HepG2 (cell line): ENCODE data around the gene HBB. TPM values are rescaled to one million over a fixed set of nuclear protein-coding genes. Genes with fewer than 3 reads are reported as not detected.

ENCODE experiments used
- ATAC-seq: fragments of 200-7000 bp; cut with Tn5 transposase; 3 replicates; pipeline ENCODE4 v1.9.1; 2020; ENCODE audit warnings: mild to moderate bottlenecking, moderate library complexity
- BruUV-seq: library from RNA; stranded (reverse); fragments of 400-500 nt; replicated peaks from 2 replicates; lab custom pipeline; 2021; lab: Mats Ljungman, UMichigan
- CTCF ChIA-PET: fragments of 300-600 bp; formaldehyde crosslinking; extraction: SDS; loops from one replicate; lab custom pipeline; 2021; ENCODE audit warnings: low total read pairs, inconsistent platforms, low intra/inter-chr PET ratio; lab: Yijun Ruan, JAX
- POLR2A ChIA-PET: fragments of 350-600 bp; sonication (Branson Sonifier 250); formaldehyde crosslinking; loops from one replicate; lab custom pipeline; 2020; ENCODE audit warnings: antibody characterized with exemption, inconsistent platforms; lab: Yijun Ruan, JAX
- DNase-seq: peaks from one replicate; pipeline ENCODE4 v3.0.0-alpha.2; 2015; ENCODE audit warnings: low spot score
- FAIRE-seq: peaks from 3 replicates; lab custom pipeline; 2011; peaks lifted over from hg19 to GRCh38; lab: Jason Lieb, UNC
- H2AFZ ChIP-seq: one replicate; pipeline ENCODE4 v1.6.1; 2011; ENCODE audit warnings: low read length, inconsistent platforms
- H3K27ac ChIP-seq: fragments of 300-600 bp; 3 replicates; pipeline ENCODE4 v1.8.0; 2011; ENCODE audit warnings: mixed run types, mild to moderate bottlenecking, mixed read lengths, low read length, inconsistent platforms; ENCODE audit not compliant: insufficient read depth; ENCODE audit errors: extremely low read length
- H3K27me3 ChIP-seq, 2 experiments: fragments of 200-600 bp in 1 of 2; 2 replicates in 1 of 2; 3 replicates in 1 of 2; pipeline versions ENCODE4 v1.6.0 to v1.8.0; 2011; ENCODE audit warnings: low read length in 2 of 2, mild to moderate bottlenecking in 2 of 2, moderate library complexity in 2 of 2, inconsistent platforms in 1 of 2; ENCODE audit not compliant: insufficient read depth in 2 of 2, control insufficient read depth in 1 of 2
- H3K36me3 ChIP-seq, 2 experiments: fragments of 200-600 bp in 1 of 2; replicated peaks in 1 of 2; 2 replicates in 1 of 2; 3 replicates in 1 of 2; pipeline versions ENCODE4 v1.5.1 to v1.8.0; 2011; ENCODE audit warnings: low read length in 2 of 2, inconsistent platforms in 1 of 2; ENCODE audit not compliant: insufficient read depth in 2 of 2, control insufficient read depth in 1 of 2
- H3K4me1 ChIP-seq: 2 replicates; pipeline ENCODE4 v1.5.1; 2012; ENCODE audit warnings: low read length, inconsistent platforms; ENCODE audit not compliant: insufficient read depth
- H3K4me2 ChIP-seq: 2 replicates; pipeline ENCODE4 v1.6.0; 2011; ENCODE audit warnings: low read depth, low read length, inconsistent platforms
- H3K4me3 ChIP-seq, 3 experiments: fragments of 200-600 bp in 1 of 3; sonication (generic), shearing (Covaris generic) in 1 of 3; replicated peaks in 1 of 3; 2 replicates each; pipeline ENCODE4 v1.5.1; 2011 to 2016; ENCODE audit warnings: low read length in 3 of 3, inconsistent platforms in 2 of 3, low read depth in 2 of 3, mild to moderate bottlenecking in 2 of 3, control low read depth in 1 of 3, mixed read lengths in 1 of 3; ENCODE audit not compliant: insufficient read depth in 1 of 3
- H3K79me2 ChIP-seq: one replicate; pipeline ENCODE4 v1.6.1; 2011; ENCODE audit warnings: low read length, inconsistent platforms; ENCODE audit not compliant: insufficient read depth
- H3K9ac ChIP-seq: 2 replicates; pipeline ENCODE4 v1.6.0; 2011; ENCODE audit warnings: mild to moderate bottlenecking, low read depth, low read length, inconsistent platforms; ENCODE audit not compliant: insufficient read depth
- H3K9me3 ChIP-seq: 2 replicates; pipeline ENCODE4 v1.5.1; 2012; ENCODE audit warnings: mild to moderate bottlenecking, low read length
- H4K20me1 ChIP-seq: 2 replicates; pipeline ENCODE4 v1.6.0; 2011; ENCODE audit warnings: inconsistent platforms, mild to moderate bottlenecking, low read length, moderate library complexity; ENCODE audit not compliant: insufficient read depth
- CEBPB ChIP-seq: IDR thresholded peaks from 2 replicates; pipeline ENCODE4 v1.6.1; 2011; ENCODE audit warnings: low read depth, low read length, improper control_type of control experiment, borderline replicate concordance
- MIER2 ChIP-seq: IDR thresholded peaks from 2 replicates; pipeline ENCODE4 v1.6.1; 2016; ENCODE audit warnings: missing biosample characterization, missing genetic modification reagents
- ZNF296 ChIP-seq: sonication (generic); formaldehyde crosslinking; conservative IDR thresholded peaks from 2 replicates; pipeline ENCODE4 v1.5.0; 2020; ENCODE audit warnings: mild to moderate bottlenecking, missing genetic modification reagents
- WGBS: methylation state at CpG from one replicate; pipeline ENCODE4 v1.1.6; 2017; ENCODE audit warnings: low lambda C conversion rate; 5-methylcytosine and 5-hydroxymethylcytosine counted together
- in situ Hi-C: cut with HindIII; loops from 2 replicates; pipeline ENCODE4 v1.10.0; 2017; ENCODE audit warnings: low pct_unique_long_range_greater_than_20kb; ENCODE audit not compliant: extremely low pct_ligation_motif_present
- intact Hi-C: fragments of 100-400 bp; cut with micrococcal nuclease; formaldehyde crosslinking; loops from one replicate; pipeline ENCODE4 v1.10.0; 2022; ENCODE audit not compliant: unreplicated experiment
- polyA plus RNA-seq, 8 experiments: library from polyadenylated mRNA; depleted of rRNA in 3 of 8; stranded (reverse) in 7 of 8; unstranded in 1 of 8; fragments of >200 nt; fragmentation: Illumina TruSeq in 4 of 8; extraction: Trizol in 4 of 8; gene quantifications; 2 replicates each; pipeline versions ENCODE4 v1.2.1 to v1.2.3, GENCODE V29; 2011 to 2016; ENCODE audit warnings: low read depth in 4 of 8, missing spikeins in 1 of 8, mixed read lengths in 1 of 8; ENCODE audit not compliant: insufficient read depth in 1 of 8
- total RNA-seq, 5 experiments: library from RNA; depleted of rRNA; stranded (reverse); fragments of >200 nt; fragmentation: Illumina TruSeq; extraction: Trizol; gene quantifications; 2 replicates each; pipeline ENCODE4 v1.2.3, GENCODE V29; 2016; ENCODE audit warnings: low read depth in 1 of 5
- TF ChIP-seq, protein P1 (sequence below): sonication (generic); formaldehyde crosslinking; IDR thresholded peaks from 2 replicates; pipeline ENCODE4 v1.5.0; 2020; ENCODE audit warnings: mild to moderate bottlenecking, missing genetic modification reagents
- TF ChIP-seq, protein P2 (sequence below): sonication (generic); formaldehyde crosslinking; IDR thresholded peaks from 2 replicates; pipeline ENCODE4 v1.4.0; 2020; ENCODE audit warnings: missing genetic modification reagents

Gene HBB
- total and polyA plus RNA-seq, 2 of the 13 experiments (the other 11 are each of a cell fraction or from before 2014, with no cell fraction given), result not detected

DNA sequence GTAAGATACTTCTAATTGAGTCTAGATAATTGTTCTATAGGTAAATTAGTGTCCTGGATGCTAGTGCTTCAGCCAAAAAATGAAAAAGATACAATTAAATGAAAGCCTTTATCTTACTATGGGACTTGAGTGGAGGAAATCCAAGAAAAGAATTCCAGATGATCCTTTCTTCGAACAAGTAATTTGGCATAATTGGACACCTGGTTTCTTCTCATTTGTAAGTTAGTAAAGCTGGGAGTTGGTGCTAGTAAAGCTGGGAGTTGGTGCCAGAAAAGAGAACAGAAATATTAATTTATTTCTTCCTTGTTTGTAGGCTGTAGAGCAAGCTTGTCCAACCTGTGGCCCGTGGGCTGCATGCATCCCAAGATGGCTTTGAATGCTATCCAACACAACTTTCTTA is 38.7 kb downstream of the HBB start (continued):
- TF ChIP-seq, protein P1, sequence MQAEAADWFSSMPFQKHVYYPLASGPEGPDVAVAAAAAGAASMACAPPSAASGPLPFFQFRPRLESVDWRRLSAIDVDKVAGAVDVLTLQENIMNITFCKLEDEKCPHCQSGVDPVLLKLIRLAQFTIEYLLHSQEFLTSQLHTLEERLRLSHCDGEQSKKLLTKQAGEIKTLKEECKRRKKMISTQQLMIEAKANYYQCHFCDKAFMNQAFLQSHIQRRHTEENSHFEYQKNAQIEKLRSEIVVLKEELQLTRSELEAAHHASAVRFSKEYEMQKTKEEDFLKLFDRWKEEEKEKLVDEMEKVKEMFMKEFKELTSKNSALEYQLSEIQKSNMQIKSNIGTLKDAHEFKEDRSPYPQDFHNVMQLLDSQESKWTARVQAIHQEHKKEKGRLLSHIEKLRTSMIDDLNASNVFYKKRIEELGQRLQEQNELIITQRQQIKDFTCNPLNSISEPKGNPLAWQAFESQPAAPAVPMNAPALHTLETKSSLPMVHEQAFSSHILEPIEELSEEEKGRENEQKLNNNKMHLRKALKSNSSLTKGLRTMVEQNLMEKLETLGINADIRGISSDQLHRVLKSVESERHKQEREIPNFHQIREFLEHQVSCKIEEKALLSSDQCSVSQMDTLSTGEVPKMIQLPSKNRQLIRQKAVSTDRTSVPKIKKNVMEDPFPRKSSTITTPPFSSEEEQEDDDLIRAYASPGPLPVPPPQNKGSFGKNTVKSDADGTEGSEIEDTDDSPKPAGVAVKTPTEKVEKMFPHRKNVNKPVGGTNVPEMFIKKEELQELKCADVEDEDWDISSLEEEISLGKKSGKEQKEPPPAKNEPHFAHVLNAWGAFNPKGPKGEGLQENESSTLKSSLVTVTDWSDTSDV, result no peak
- no peak for TF ChIP-seq MIER2 (CRISPR knock-in tag)
- no peak for TF ChIP-seq ZNF296

DNA sequence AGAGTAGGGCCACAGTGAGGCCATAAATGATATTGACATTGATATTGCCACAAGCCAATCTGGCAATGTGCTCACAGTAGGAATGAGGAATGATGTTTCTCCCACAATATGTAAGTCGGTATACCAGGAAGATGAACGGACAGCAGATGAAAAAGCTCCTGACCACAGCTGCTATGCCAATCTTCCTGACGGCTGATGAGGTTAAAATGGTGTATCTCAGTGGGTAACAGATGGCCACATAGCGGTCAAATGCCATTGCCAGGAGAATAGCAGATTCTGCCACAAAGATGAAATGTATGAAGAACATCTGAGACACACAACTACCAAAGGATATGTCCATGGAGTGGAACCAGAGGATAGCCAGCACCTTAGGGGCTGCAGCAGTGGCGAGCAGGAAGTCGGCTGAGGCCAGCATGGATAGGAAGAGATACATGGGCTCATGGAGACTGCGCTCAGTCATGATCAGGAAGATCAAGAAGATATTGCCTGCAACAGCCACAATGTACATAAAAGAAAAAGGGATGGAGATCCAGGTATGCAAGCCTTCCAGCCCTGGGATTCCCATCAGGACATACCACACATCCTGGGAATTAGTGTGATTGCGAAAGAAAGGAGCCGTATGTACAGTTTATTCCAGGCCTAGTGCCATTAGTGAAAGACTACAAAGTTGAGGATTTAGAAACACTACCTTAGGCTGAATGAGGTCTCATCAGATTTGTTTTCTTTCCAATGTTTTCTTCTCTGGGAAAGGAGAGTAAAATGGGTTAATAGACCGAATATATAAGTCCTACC is 48.6 kb downstream of the HBB start:
- peak; percentile 49 for TF ChIP-seq CEBPB
- TF ChIP-seq, protein P2, sequence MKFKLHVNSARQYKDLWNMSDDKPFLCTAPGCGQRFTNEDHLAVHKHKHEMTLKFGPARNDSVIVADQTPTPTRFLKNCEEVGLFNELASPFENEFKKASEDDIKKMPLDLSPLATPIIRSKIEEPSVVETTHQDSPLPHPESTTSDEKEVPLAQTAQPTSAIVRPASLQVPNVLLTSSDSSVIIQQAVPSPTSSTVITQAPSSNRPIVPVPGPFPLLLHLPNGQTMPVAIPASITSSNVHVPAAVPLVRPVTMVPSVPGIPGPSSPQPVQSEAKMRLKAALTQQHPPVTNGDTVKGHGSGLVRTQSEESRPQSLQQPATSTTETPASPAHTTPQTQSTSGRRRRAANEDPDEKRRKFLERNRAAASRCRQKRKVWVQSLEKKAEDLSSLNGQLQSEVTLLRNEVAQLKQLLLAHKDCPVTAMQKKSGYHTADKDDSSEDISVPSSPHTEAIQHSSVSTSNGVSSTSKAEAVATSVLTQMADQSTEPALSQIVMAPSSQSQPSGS (CRISPR knock-in tag), result no peak
- TF ChIP-seq, all 625 proteins: peak for 1
- Histone ChIP-seq H3K9ac (no peak overlapping the region), H3K4me3 (no peak overlapping the region), H2AFZ (no peak overlapping the region), H3K79me2 (no peaks in the 10 kb centered on the region), H4K20me1 (no peaks in the 10 kb centered on the region), H3K27me3 (no peaks in the 10 kb centered on the region; a peak in 2 of 5 replicates), H3K27ac (no peak overlapping the region), H3K9me3 (no peaks in the 10 kb centered on the region), H3K36me3 (no peaks in the 10 kb centered on the region), H3K4me1 (no peaks in the 10 kb centered on the region), H3K4me2 (no peak overlapping the region)
- intact Hi-C loops, result no loop called here
- in situ Hi-C loops, result no loop called here
- POLR2A ChIA-PET, result no interaction called here
- WGBS, result 42% methylated on average over 10 of the region's 10 CpGs
- no peak for FAIRE-seq
- no peak for DNase-seq
- BruUV-seq, result no TSS peak
- no peak for ATAC-seq
- CTCF ChIA-PET, result no interaction called here

Other genes starting within 250 kb of the HBB start
- gene OR51L1, start 232.2 kb downstream of the HBB start, total RNA-seq (2016; rRNA removed; fragmentation: Illumina TruSeq; extraction: Trizol), result not detected in 2 replicates
- not detected in 2 replicates for gene OR51L1, start 232.2 kb downstream of the HBB start, polyA plus RNA-seq (2011; rRNA removed)
- gene OR52J3, start 180.5 kb downstream of the HBB start, total RNA-seq (2016; rRNA removed; fragmentation: Illumina TruSeq; extraction: Trizol), result not detected in 2 replicates
- gene OR52J3, start 180.5 kb downstream of the HBB start, polyA plus RNA-seq (2011; rRNA removed), result not detected in 2 replicates
- gene OR52E2, start 167.4 kb downstream of the HBB start, total RNA-seq (2016; rRNA removed; fragmentation: Illumina TruSeq; extraction: Trizol), result not detected in 2 replicates
- not detected in 2 replicates for gene OR52E2, start 167.4 kb downstream of the HBB start, polyA plus RNA-seq (2011; rRNA removed)
- gene OR52E1, start 157.5 kb downstream of the HBB start, total RNA-seq (2016; rRNA removed; fragmentation: Illumina TruSeq; extraction: Trizol), result not detected in 2 replicates
- gene OR52E1, start 157.5 kb downstream of the HBB start, polyA plus RNA-seq (2011; rRNA removed), result not detected in 2 replicates
- gene OR52A5, start 88.7 kb downstream of the HBB start, total RNA-seq (2016; rRNA removed; fragmentation: Illumina TruSeq; extraction: Trizol), result not detected in 2 replicates
- gene OR52A5, start 88.7 kb downstream of the HBB start, polyA plus RNA-seq (2011; rRNA removed), result not detected in 2 replicates
- gene OR52A1, start 72.3 kb downstream of the HBB start, total RNA-seq (2016; rRNA removed; fragmentation: Illumina TruSeq; extraction: Trizol), result not detected in 2 replicates
- gene OR52A1, start 72.3 kb downstream of the HBB start, polyA plus RNA-seq (2011; rRNA removed), result not detected in 2 replicates
- gene OR51V1, start 26.4 kb downstream of the HBB start, total RNA-seq (2016; rRNA removed; fragmentation: Illumina TruSeq; extraction: Trizol), result not detected in 2 replicates
- not detected in 2 replicates for gene OR51V1, start 26.4 kb downstream of the HBB start, polyA plus RNA-seq (2011; rRNA removed)
- gene HBD, start 7.4 kb upstream of the HBB start, total RNA-seq (2016; rRNA removed; fragmentation: Illumina TruSeq; extraction: Trizol), result not detected in 2 replicates
- gene HBD, start 7.4 kb upstream of the HBB start, polyA plus RNA-seq (2011; rRNA removed), result not detected in 2 replicates
- not detected in 2 replicates for gene HBG1, start 22.8 kb upstream of the HBB start, total RNA-seq (2016; rRNA removed; fragmentation: Illumina TruSeq; extraction: Trizol)
- gene HBG1, start 22.8 kb upstream of the HBB start, polyA plus RNA-seq (2011; rRNA removed), result not detected in 2 replicates
- gene HBG2, start 27.7 kb upstream of the HBB start, total RNA-seq (2016; rRNA removed; fragmentation: Illumina TruSeq; extraction: Trizol), result not detected in 2 replicates
- not detected in 2 replicates for gene HBG2, start 27.7 kb upstream of the HBB start, polyA plus RNA-seq (2011; rRNA removed)
- 0.35 and 0.52 TPM in 2 replicates for gene HBE1, start 42.9 kb upstream of the HBB start, total RNA-seq (2016; rRNA removed; fragmentation: Illumina TruSeq; extraction: Trizol)
- gene HBE1, start 42.9 kb upstream of the HBB start, polyA plus RNA-seq (2011; rRNA removed), result 0.24 and 0.31 TPM in 2 replicates
- gene OR51B4, start 74.9 kb upstream of the HBB start, total RNA-seq (2016; rRNA removed; fragmentation: Illumina TruSeq; extraction: Trizol), result 0.11 and 0.22 TPM in 2 replicates
- gene OR51B4, start 74.9 kb upstream of the HBB start, polyA plus RNA-seq (2011; rRNA removed), result 0.07 and 0.33 TPM in 2 replicates
- gene OR51B2, start 97.2 kb upstream of the HBB start, total RNA-seq (2016; rRNA removed; fragmentation: Illumina TruSeq; extraction: Trizol), result not detected in 2 replicates
- gene OR51B2, start 97.2 kb upstream of the HBB start, polyA plus RNA-seq (2011; rRNA removed), result not detected in 2 replicates
- gene OR51B5, start 116.5 kb upstream of the HBB start, total RNA-seq (2016; rRNA removed; fragmentation: Illumina TruSeq; extraction: Trizol), result 0.18 and 0.20 TPM in 2 replicates
- 0.16 TPM in 2 replicates for gene OR51B5, start 116.5 kb upstream of the HBB start, polyA plus RNA-seq (2011; rRNA removed)
- not detected in 2 replicates for gene OR51B6, start 124.4 kb upstream of the HBB start, total RNA-seq (2016; rRNA removed; fragmentation: Illumina TruSeq; extraction: Trizol)
- not detected in 2 replicates for gene OR51B6, start 124.4 kb upstream of the HBB start, polyA plus RNA-seq (2011; rRNA removed)
- not detected in 2 replicates for gene OR51M1, start 156.7 kb upstream of the HBB start, total RNA-seq (2016; rRNA removed; fragmentation: Illumina TruSeq; extraction: Trizol)
- not detected in 2 replicates for gene OR51M1, start 156.7 kb upstream of the HBB start, polyA plus RNA-seq (2011; rRNA removed)
- gene OR51Q1, start 195.0 kb upstream of the HBB start, total RNA-seq (2016; rRNA removed; fragmentation: Illumina TruSeq; extraction: Trizol), result not detected in 2 replicates
- not detected in 2 replicates for gene OR51Q1, start 195.0 kb upstream of the HBB start, polyA plus RNA-seq (2011; rRNA removed)
- not detected in 2 replicates for gene OR51I1, start 214.4 kb upstream of the HBB start, total RNA-seq (2016; rRNA removed; fragmentation: Illumina TruSeq; extraction: Trizol)
- 0.09 TPM in 1 of 2 replicates, not detected in the other for gene OR51I1, start 214.4 kb upstream of the HBB start, polyA plus RNA-seq (2011; rRNA removed)
- not detected in 2 replicates for gene OR51I2, start 222.3 kb upstream of the HBB start, total RNA-seq (2016; rRNA removed; fragmentation: Illumina TruSeq; extraction: Trizol)
- not detected in 2 replicates for gene OR51I2, start 222.3 kb upstream of the HBB start, polyA plus RNA-seq (2011; rRNA removed)